ENCODE data around the gene FSTL3. TPM values are rescaled to one million over a fixed set of nuclear protein-coding genes. Genes with fewer than 3 reads are reported as not detected.

The FSTL3 gene
- polyA plus RNA-seq, 1 of the 3 experiments (the other 2 are of a cell fraction) = 64.4 TPM

DNA sequence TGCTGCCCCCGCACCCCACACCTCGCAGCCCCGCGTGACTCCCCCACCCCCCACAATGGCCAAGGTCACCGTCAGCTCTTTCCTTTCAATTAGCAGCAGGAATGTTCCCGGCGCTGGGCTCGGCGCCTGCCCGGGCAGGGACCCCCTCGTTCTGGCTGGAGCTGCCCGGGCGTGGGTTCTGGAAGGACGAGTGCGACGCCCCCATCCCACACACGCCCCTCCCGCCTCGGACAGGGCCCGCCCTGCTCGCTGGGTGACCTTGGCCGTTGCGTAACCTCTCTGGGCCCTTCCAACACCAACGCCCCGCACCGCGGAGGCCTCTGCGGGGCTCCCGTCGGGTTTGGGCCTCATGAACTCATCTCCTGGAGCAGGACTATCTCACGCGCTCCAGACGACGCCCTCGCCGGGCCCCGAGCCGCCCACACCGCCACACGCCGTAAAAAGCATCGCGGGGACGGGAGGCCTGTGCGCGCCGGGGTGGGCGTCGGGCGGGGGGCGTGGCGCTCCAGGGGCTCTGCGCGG, 42.9 kb downstream of the FSTL3 start:
- no peak overlapping the region for H3K27ac ChIP-seq (ENCODE audit: low read depth in 2 of 2, low read length in 1 of 2)
- POLR2A ChIA-PET = interaction anchor here (1.0 kb wide), 1 partner anchor 11 kb away, joined by 3 read pairs; the partner anchor contains the start of gene PALM
- no peak overlapping the region for H3K4me2 ChIP-seq
- no peak overlapping the region for H3K4me3 ChIP-seq (ENCODE audit: low read depth in 2 of 2, low read length in 1 of 2)
- H3K27me3 ChIP-seq (ENCODE audit: insufficient read depth) = no peaks in the 10 kb centered on the region
- H3K9ac ChIP-seq = no peak overlapping the region
- no peaks in the 10 kb centered on the region for H3F3A ChIP-seq (replicated peaks; ENCODE audit: insufficient read depth)
- peak; percentile 52 for DNase-seq
- TF ChIP-seq NFIC (IDR thresholded peaks at IDR 0.05; ENCODE audit: borderline replicate concordance) (no peak), TCF12 (IDR thresholded peaks at IDR 0.05) (no peak), FOSL2 (IDR thresholded peaks at IDR 0.05; ENCODE audit: borderline replicate concordance, low read depth) (no peak), MXI1 (IDR thresholded peaks at IDR 0.05; ENCODE audit: low read depth, low read length) (no peak), SMC3 (IDR thresholded peaks at IDR 0.05; ENCODE audit: low read depth, low read length) (no peak)
- TF ChIP-seq, protein P1, sequence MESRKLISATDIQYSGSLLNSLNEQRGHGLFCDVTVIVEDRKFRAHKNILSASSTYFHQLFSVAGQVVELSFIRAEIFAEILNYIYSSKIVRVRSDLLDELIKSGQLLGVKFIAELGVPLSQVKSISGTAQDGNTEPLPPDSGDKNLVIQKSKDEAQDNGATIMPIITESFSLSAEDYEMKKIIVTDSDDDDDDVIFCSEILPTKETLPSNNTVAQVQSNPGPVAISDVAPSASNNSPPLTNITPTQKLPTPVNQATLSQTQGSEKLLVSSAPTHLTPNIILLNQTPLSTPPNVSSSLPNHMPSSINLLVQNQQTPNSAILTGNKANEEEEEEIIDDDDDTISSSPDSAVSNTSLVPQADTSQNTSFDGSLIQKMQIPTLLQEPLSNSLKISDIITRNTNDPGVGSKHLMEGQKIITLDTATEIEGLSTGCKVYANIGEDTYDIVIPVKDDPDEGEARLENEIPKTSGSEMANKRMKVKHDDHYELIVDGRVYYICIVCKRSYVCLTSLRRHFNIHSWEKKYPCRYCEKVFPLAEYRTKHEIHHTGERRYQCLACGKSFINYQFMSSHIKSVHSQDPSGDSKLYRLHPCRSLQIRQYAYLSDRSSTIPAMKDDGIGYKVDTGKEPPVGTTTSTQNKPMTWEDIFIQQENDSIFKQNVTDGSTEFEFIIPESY (IDR thresholded peaks at IDR 0.05; ENCODE audit: borderline replicate concordance, low read depth) = no peak
- TF ChIP-seq, protein P2, sequence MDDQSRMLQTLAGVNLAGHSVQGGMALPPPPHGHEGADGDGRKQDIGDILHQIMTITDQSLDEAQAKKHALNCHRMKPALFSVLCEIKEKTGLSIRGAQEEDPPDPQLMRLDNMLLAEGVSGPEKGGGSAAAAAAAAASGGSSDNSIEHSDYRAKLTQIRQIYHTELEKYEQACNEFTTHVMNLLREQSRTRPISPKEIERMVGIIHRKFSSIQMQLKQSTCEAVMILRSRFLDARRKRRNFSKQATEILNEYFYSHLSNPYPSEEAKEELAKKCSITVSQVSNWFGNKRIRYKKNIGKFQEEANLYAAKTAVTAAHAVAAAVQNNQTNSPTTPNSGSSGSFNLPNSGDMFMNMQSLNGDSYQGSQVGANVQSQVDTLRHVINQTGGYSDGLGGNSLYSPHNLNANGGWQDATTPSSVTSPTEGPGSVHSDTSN (IDR thresholded peaks at IDR 0.05) = no peak
- no peaks in the 10 kb centered on the region for H3K9me3 ChIP-seq
- H3K79me2 ChIP-seq (ENCODE audit: insufficient read depth) = peaks cover 3% of the 10 kb centered on the region; the same call in 1 of the 2 replicates
- H4K20me1 ChIP-seq (ENCODE audit: insufficient read depth) = no peaks in the 10 kb centered on the region
- H3K36me3 ChIP-seq (replicated peaks in 1 of 2; ENCODE audit: control insufficient read depth in 1 of 2, insufficient read depth in 2 of 2, low read length in 1 of 2) = no peaks in the 10 kb centered on the region
- no peaks in the 10 kb centered on the region for H3K9me2 ChIP-seq
- 90% methylated on average over 29 of the region's 54 CpGs for WGBS (ENCODE audit: low lambda C conversion rate)
- CTCF ChIA-PET = interaction anchor here (0.9 kb wide), 1 partner anchor 12 kb away, joined by 3 read pairs; no protein-coding TSS in a partner anchor
- no peak overlapping the region for H2AFZ ChIP-seq (ENCODE audit: low read depth)
- no peaks in the 10 kb centered on the region; a peak in 1 of 4 replicates for H3K4me1 ChIP-seq (ENCODE audit: control insufficient read depth in 1 of 2, insufficient read depth in 2 of 2, low read depth in 1 of 2, low read length in 1 of 2)

DNA sequence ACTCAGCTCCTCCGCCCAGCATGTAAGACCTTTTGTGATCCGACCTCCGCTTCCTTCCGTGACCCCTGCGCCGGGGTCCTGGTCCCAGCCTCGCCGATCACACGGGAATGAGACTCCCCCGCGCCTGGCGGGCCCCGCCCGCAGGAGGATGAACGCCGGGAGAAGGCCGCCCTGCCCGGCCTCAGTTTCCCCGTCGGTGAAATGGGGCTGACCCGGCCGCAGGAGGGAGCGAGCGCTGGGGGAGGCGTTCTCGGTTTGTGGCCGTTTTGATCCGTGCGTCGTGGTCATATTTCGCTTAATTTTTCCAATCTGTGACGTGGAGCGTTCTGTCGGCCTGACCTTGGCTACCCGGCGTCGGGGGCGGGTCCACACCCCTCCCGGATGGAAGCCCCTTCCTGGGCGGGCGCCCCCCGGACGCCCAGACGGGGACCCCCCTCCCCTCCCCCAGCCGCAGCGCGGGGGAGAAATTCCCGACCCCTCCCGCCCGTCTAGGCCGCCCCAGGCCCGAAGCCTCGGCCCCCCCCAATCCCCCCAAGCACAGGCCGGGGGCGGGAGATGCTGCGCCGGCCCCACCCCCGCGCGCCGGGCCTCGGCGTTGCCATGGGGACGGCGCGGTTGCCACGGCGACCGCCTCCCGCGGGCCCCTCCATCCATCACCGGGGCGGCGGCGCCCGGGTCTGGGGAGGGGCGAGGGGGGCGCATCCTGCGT, 43.6 kb downstream of the FSTL3 start:
- H4K20me1 ChIP-seq (ENCODE audit: insufficient read depth) = no peaks in the 10 kb centered on the region
- no peaks in the 10 kb centered on the region; a peak in 1 of 4 replicates for H3K4me1 ChIP-seq (ENCODE audit: control insufficient read depth in 1 of 2, insufficient read depth in 2 of 2, low read depth in 1 of 2, low read length in 1 of 2)
- no peak overlapping the region for H3K4me2 ChIP-seq
- H3K4me3 ChIP-seq (ENCODE audit: low read depth in 2 of 2, low read length in 1 of 2) = no peak overlapping the region
- ChIA-PET CTCF (interaction anchor here (0.9 kb wide), 1 partner anchor 11 kb away, joined by 3 read pairs; no protein-coding TSS in a partner anchor), POLR2A (no interaction called here)
- peak; percentile 97 for DNase-seq
- no peaks in the 10 kb centered on the region for H3F3A ChIP-seq (replicated peaks; ENCODE audit: insufficient read depth)
- no peaks in the 10 kb centered on the region for H3K27me3 ChIP-seq (ENCODE audit: insufficient read depth)
- peak overlapping the region in 1 of 2 experiments; percentile 35; a peak in 2 of 4 replicates for H3K27ac ChIP-seq (ENCODE audit: low read depth in 2 of 2, low read length in 1 of 2)
- H3K79me2 ChIP-seq (ENCODE audit: insufficient read depth) = 0 out of 2 replicates have a peak, but pooled peaks cover under 1% of the 10 kb centered on the region
- WGBS (ENCODE audit: low lambda C conversion rate) = 51% methylated on average over 44 of the region's 79 CpGs
- no peak overlapping the region for H3K9ac ChIP-seq
- H3K36me3 ChIP-seq (replicated peaks in 1 of 2; ENCODE audit: control insufficient read depth in 1 of 2, insufficient read depth in 2 of 2, low read length in 1 of 2) = no peaks in the 10 kb centered on the region
- H3K9me3 ChIP-seq = no peaks in the 10 kb centered on the region
- H3K9me2 ChIP-seq = no peaks in the 10 kb centered on the region
- H2AFZ ChIP-seq (ENCODE audit: low read depth) = no peak overlapping the region
- TF ChIP-seq RXRA (IDR thresholded peaks at IDR 0.05; ENCODE audit: borderline replicate concordance, low read depth) (no peak), MXI1 (IDR thresholded peaks at IDR 0.05; ENCODE audit: low read depth, low read length) (0 out of 2 replicates have a peak, but pooled peaks have one; percentile 26)
